Pancreas (tissue), 10 donors: ENCODE results near the gene CRK. TPM values are rescaled to one million over a fixed set of nuclear protein-coding genes. Genes with fewer than 3 reads are reported as not detected.

ENCODE experiments used
- ATAC-seq, 4 donors: fragments of 200-7000 bp; cut with Tn5 transposase; one replicate each; pipeline versions ENCODE4 v1.8.0 to v1.9.1; 2020; ENCODE audit warnings: mild to moderate bottlenecking in 4 of 4, moderate library complexity in 4 of 4
- DNase-seq, 6 donors: peaks; one replicate each; pipeline ENCODE4 v3.0.0-alpha.2; 2020
- FAIRE-seq: peaks from 2 replicates; lab custom pipeline; 2012; peaks lifted over from hg19 to GRCh38; lab: Jason Lieb, UNC
- H3K27ac ChIP-seq, 4 donors: fragments of 200-600 bp; sonication (generic); 1 replicate in 3 of 4; 2 replicates in 1 of 4; pipeline versions ENCODE4 v1.5.0 to v1.8.0; 2020
- H3K27me3 ChIP-seq, 4 donors: fragments of 200-600 bp; one replicate each; pipeline ENCODE4 v1.8.0; 2021
- H3K36me3 ChIP-seq, 3 donors: fragments of 200-600 bp; sonication (generic) in 1 of 3; one replicate each; pipeline versions ENCODE4 v1.5.0 to v1.8.0; 2020 to 2021
- H3K4me1 ChIP-seq, 3 donors: fragments of 200-600 bp; one replicate each; pipeline ENCODE4 v1.8.0; 2021
- H3K4me3 ChIP-seq, 4 donors: fragments of 200-600 bp; sonication (generic) in 2 of 4; one replicate each; pipeline versions ENCODE4 v1.5.0 to v1.8.0; 2020 to 2021
- H3K9me3 ChIP-seq, 4 donors: fragments of 200-600 bp; one replicate each; pipeline ENCODE4 v1.8.0; 2021
- WGBS, 2 donors: extraction: QIAGEN DNeasy Blood & Tissue Kit; methylation state at CpG; one replicate each; pipeline ENCODE4 v1.1.7; 2013; 5-methylcytosine and 5-hydroxymethylcytosine counted together
- intact Hi-C, 3 donors: fragments of 100-400 bp; cut with DNase I; formaldehyde crosslinking; loops; one replicate each; pipeline versions ENCODE4 v1.11.1 to v1.14.2; 2022
- polyA plus RNA-seq, 2 donors: library from polyadenylated mRNA; stranded (reverse); fragments of 200-250 nt; gene quantifications; one replicate each; pipeline ENCODE4 v1.2.3, GENCODE V29; 2013
- total RNA-seq, 6 donors: library from RNA; stranded (reverse); fragmentation: NEBNext Ultra II Directional in 4 of 6; extraction: Animal tissue kit (Norgen Biotek cat#: 25700) in 4 of 6; gene quantifications; one replicate each; pipeline versions ENCODE4 v1.2.1 to v1.2.4, GENCODE V29; 2021 to 2023
- TF ChIP-seq, protein P1 (sequence below), 4 donors: fragments of 200-600 bp; sonication (generic) in 3 of 4; IDR thresholded peaks; one replicate each; pipeline versions ENCODE4 v1.5.0 to v1.8.0; 2021; ENCODE audit warnings: antibody characterized with exemption in 4 of 4
- donor health status: healthy with polysubstance abuse.
- donor health status: DM: no; HTN: no; CAD: no; lungs with moderate emphysema.
- donor health status: DM: no; HTN: no; CAD: no.
- donor health status: control.
- donor health status: control.
- donor health status: Bipolar disorder and iron deficiency.
- donor health status: DM: yes; HTN: yes; CAD: no.
- donor health status: DM: no; HTN: no; CAD: no.
- donor health status: DM: no; HTN: no; CAD: no.
- donor health status: DM: yes; HTN: yes; CAD: no.

Gene CRK
- total and polyA plus RNA-seq, 8 donors = 9.8 to 30.8 (median 18.5) TPM

GRCh38 chr17:1431631-1432104 is 24.4 kb downstream of the CRK start:
- DNase-seq = no peak
- TF ChIP-seq, protein P1, sequence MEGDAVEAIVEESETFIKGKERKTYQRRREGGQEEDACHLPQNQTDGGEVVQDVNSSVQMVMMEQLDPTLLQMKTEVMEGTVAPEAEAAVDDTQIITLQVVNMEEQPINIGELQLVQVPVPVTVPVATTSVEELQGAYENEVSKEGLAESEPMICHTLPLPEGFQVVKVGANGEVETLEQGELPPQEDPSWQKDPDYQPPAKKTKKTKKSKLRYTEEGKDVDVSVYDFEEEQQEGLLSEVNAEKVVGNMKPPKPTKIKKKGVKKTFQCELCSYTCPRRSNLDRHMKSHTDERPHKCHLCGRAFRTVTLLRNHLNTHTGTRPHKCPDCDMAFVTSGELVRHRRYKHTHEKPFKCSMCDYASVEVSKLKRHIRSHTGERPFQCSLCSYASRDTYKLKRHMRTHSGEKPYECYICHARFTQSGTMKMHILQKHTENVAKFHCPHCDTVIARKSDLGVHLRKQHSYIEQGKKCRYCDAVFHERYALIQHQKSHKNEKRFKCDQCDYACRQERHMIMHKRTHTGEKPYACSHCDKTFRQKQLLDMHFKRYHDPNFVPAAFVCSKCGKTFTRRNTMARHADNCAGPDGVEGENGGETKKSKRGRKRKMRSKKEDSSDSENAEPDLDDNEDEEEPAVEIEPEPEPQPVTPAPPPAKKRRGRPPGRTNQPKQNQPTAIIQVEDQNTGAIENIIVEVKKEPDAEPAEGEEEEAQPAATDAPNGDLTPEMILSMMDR (IDR thresholded peaks at IDR 0.05) = no peak
- Histone ChIP-seq H3K4me1 (no peaks in the 10 kb centered on the region), H3K27me3 (no peaks in the 10 kb centered on the region), H3K9me3 (no peaks in the 10 kb centered on the region), H3K4me3 (no peak overlapping the region), H3K27ac (no peak overlapping the region), H3K36me3 (peaks cover 0 to 8% (median 0%) of the 10 kb centered on the region in 3 donors)
- no peak for ATAC-seq
- WGBS, 2 donors = 87 to 92% methylated on average over 2 of the region's 2 CpGs
- intact Hi-C loops = no loop called here
- FAIRE-seq = no peak

DNA sequence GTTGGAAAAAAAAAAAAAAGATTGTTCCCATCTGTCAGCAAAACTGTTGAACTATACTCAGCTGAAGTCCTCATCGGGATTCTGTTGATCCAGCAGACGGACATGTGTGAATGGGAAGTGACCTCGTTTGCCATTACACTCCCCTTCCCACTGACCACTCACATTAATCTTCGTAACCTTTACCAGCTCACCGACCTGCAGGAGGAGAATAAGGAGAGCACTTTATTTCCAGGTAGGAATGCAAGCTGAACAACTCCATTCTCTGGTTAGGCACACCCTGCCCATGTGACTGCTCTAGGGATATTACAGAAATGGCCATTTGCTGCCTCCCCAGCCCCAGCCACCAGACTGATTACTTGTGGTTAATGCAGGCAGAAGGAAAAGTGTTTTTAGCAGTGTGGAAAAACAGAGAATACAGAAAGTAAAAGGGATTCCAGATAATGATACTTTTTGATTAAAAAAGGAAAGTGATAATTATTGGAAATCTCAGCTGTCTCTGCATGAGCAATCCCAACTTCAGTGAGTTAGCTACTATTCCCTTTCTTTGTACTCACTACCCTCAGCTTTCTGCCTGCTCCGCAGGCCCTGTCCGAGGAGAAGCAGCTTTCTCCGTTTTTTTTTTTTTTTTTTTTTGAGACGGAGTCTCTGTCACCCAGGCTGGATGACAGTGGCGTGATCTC is 32.4 kb downstream of the CRK start:
- FAIRE-seq (no peak), DNase-seq (no peak), ATAC-seq (peak in 1 of 4 donors; percentile 18)
- intact Hi-C loops = no loop called here
- Histone ChIP-seq H3K9me3 (no peaks in the 10 kb centered on the region), H3K36me3 (peaks cover 0 to 21% (median 0%) of the 10 kb centered on the region in 3 donors), H3K27ac (no peak overlapping the region), H3K4me3 (no peak overlapping the region), H3K4me1 (no peaks in the 10 kb centered on the region), H3K27me3 (no peaks in the 10 kb centered on the region)
- WGBS, 2 donors = 78 to 81% methylated on average over 10 of the region's 10 CpGs
- TF ChIP-seq, protein P1 (IDR thresholded peaks at IDR 0.05) = no peak

GRCh38 chr17:1422885-1423284 is 33.1 kb downstream of the CRK start:
- DNase-seq (no peak), ATAC-seq (peak in 2 of 4 donors; percentile 19 to 23), FAIRE-seq (no peak)
- intact Hi-C loops = no loop called here
- WGBS, 2 donors = 88 to 89% methylated on average over 7 of the region's 7 CpGs
- no peak overlapping the region for H3K4me3 ChIP-seq
- H3K4me1 ChIP-seq = no peaks in the 10 kb centered on the region
- H3K9me3 ChIP-seq = no peaks in the 10 kb centered on the region
- no peaks in the 10 kb centered on the region for H3K27me3 ChIP-seq
- TF ChIP-seq, protein P1 (IDR thresholded peaks at IDR 0.05) = no peak
- H3K36me3 ChIP-seq = peaks cover 0 to 21% (median 0%) of the 10 kb centered on the region in 3 donors
- no peak overlapping the region for H3K27ac ChIP-seq

DNA sequence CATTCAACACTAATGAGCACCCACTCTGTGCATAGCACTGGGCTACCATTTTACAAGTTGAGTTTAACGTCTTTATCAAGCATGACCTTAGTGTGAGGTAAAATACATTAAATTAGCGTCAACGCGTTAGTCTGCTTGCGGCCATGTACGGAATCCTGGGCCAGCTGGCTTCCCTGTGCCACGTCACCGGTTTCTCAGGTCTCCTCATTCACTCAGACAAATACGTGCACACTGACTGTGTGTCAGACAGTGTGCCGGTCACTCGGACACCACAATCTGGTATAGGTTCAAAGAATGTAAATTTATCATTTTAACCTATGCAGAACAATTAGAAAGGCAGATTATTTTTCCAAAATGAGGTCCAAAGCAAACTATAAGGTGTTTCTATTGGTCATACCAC is 34.6 kb downstream of the CRK start:
- TF ChIP-seq, protein P1 (IDR thresholded peaks at IDR 0.05) = no peak
- Histone ChIP-seq H3K36me3 (peaks cover 0 to 21% (median 0%) of the 10 kb centered on the region in 3 donors), H3K27ac (no peak overlapping the region), H3K27me3 (no peaks in the 10 kb centered on the region), H3K4me3 (no peak overlapping the region), H3K9me3 (no peaks in the 10 kb centered on the region), H3K4me1 (no peaks in the 10 kb centered on the region)
- intact Hi-C loops = no loop called here
- DNase-seq = no peak
- 92 to 95% methylated on average over 11 of the region's 11 CpGs for WGBS, 2 donors
- no peak for FAIRE-seq
- ATAC-seq = no peak

GRCh38 chr17:1420981-1421380 is 35.1 kb downstream of the CRK start:
- no peak for ATAC-seq
- no peak for DNase-seq
- Histone ChIP-seq H3K27me3 (no peaks in the 10 kb centered on the region), H3K9me3 (no peaks in the 10 kb centered on the region), H3K36me3 (peaks cover 0 to 21% (median 0%) of the 10 kb centered on the region in 3 donors), H3K4me1 (no peaks in the 10 kb centered on the region), H3K4me3 (no peak overlapping the region), H3K27ac (no peak overlapping the region)
- WGBS, 2 donors = 83 to 87% methylated on average over 2 of the region's 2 CpGs
- no peak for FAIRE-seq
- TF ChIP-seq, protein P1 (IDR thresholded peaks at IDR 0.05) = no peak
- intact Hi-C loops = no loop called here
